Measurements from ENCODE around the gene EPB41L2. TPM values are rescaled to one million over a fixed set of nuclear protein-coding genes. Genes with fewer than 3 reads are reported as not detected.

The EPB41L2 gene
- total and polyA plus RNA-seq, 2 experiments from 2014 or later: 27.4 to 35.8 TPM

DNA sequence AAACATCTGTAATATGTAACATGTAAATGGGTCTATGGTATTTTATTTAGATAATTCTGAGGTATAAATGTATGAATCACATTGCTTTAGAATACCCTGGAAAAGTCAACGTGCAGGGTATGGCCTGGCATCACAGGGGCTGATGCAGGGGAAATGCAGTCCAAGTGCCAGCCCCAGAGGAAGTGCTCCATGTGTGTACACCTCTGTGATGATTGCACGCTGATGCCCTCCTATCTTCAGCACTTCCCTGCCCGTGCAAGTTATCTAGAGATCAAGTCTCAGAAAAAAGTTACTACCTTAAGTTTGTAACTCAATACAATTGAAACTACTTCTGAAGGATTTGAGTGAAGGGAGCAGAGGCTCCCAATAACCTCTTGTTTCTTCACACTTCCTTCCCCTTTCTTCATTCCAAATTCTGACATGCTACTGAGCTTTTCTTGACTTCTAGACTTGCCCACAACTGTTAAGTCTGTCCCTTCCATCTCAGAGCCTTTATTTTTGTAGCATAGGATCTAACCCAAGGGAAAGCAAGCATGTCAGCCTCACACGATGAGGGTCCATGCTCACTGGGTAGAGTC lies 233.6 kb downstream of the EPB41L2 start:
- no peak for DNase-seq (ENCODE audit: low spot score)
- peak overlapping the region; percentile 75 for H3K4me2 ChIP-seq
- H3K9me3 ChIP-seq (ENCODE audit: low read depth): no peaks in the 10 kb centered on the region
- H4K20me1 ChIP-seq (ENCODE audit: insufficient read depth, poor library complexity, severe bottlenecking): no peaks in the 10 kb centered on the region
- no peak for TF ChIP-seq EZH2phosphoT487 (IDR thresholded peaks at IDR 0.05; ENCODE audit: low read depth, severe bottlenecking, unreplicated experiment)
- H3K9me2 ChIP-seq (replicated peaks; ENCODE audit: insufficient read depth): no peaks in the 10 kb centered on the region
- H3K4me3 ChIP-seq: no peak overlapping the region
- H3K79me2 ChIP-seq: peaks cover 43% of the 10 kb centered on the region
- H3K36me3 ChIP-seq (replicated peaks; ENCODE audit: insufficient read depth, low read depth): no peaks in the 10 kb centered on the region
- H3K27ac ChIP-seq: no peak overlapping the region
- WGBS (ENCODE audit: low lambda C conversion rate, missing lambda C conversion rate): 76% methylated on average over 4 of the region's 4 CpGs
- H3K27me3 ChIP-seq: no peaks in the 10 kb centered on the region
- H3K4me1 ChIP-seq (ENCODE audit: insufficient read depth): peaks cover 3% of the 10 kb centered on the region
- no peak overlapping the region for H2AFZ ChIP-seq

- no peak within 1 kb of the TSS for H2AFZ ChIP-seq
- peak within 1 kb of the TSS; percentile 87 for H3K27ac ChIP-seq
- H3K4me2 ChIP-seq: peak within 1 kb of the TSS; percentile 75
- H3K36me3 ChIP-seq (replicated peaks; ENCODE audit: insufficient read depth, low read depth): no peaks in the 10 kb centered on the region
- no peaks in the 10 kb centered on the region for H4K20me1 ChIP-seq (ENCODE audit: insufficient read depth, poor library complexity, severe bottlenecking)
- peaks cover 41% of the 10 kb centered on the region for H3K79me2 ChIP-seq
- no peaks in the 10 kb centered on the region for H3K27me3 ChIP-seq
- peaks cover 3% of the 10 kb centered on the region for H3K4me1 ChIP-seq (ENCODE audit: insufficient read depth)
- no peak for TF ChIP-seq EZH2 (IDR thresholded peaks at IDR 0.05; ENCODE audit: borderline replicate concordance)
- TF ChIP-seq CTCF (IDR thresholded peaks at IDR 0.05; ENCODE audit: poor library complexity): no peak
- TF ChIP-seq EZH2phosphoT487 (IDR thresholded peaks at IDR 0.05; ENCODE audit: low read depth, severe bottlenecking, unreplicated experiment): no peak
- H3K4me3 ChIP-seq: peak within 1 kb of the TSS; percentile 19
- peak; percentile 63 for DNase-seq (ENCODE audit: low spot score)
- no peaks in the 10 kb centered on the region for H3K9me2 ChIP-seq (replicated peaks; ENCODE audit: insufficient read depth)
- WGBS (ENCODE audit: low lambda C conversion rate, missing lambda C conversion rate): 50% methylated on average over 11 of the region's 11 CpGs
- no peaks in the 10 kb centered on the region for H3K9me3 ChIP-seq (ENCODE audit: low read depth)
Observed at GRCh38 chr6:130827247-130828149, 235.5 kb downstream of the EPB41L2 start, which contains the start of gene SMLR1. SMLR1 (plus strand) TSS chr6:130827406; CDS start chr6:130827414, 8 bp downstream.

DNA sequence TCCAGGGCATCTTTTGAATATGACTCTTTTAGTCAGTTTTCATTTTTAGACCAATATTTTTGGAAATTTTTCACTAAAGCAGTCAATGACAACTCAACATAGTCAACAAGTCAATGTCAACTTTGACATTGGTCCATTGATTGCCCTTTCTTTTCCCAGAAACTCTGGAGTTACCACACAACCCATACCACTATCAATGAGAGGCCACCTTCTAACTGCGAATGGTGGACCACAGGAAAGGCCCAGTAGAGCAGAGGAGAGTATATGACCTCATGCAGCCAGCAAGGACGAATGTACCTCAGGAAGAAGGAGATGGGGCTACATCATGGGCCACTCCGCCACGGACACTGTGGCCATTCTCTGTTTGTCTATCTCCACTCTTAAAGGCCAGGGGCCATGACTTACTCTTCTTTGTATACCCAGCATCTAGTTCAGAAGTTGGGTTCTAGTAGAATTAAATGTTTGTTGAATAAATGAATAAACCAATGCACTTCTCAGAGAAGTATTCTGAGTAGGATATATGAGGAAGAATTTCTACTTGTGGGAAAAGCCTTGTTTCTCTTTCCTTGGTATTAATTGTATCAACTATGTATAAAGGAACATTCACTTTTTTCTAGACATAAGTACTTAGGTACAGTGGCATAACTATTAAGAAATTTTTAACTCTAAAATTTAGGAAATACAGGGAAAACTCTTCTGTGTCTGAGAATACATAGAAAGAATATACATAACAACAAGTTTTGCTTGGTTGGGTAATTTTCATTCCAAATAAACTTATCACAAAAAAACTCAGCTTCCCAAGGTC lies 236.4 kb downstream of the EPB41L2 start:
- peak overlapping the region; percentile 55 for H3K4me2 ChIP-seq
- 82% methylated on average over 4 of the region's 4 CpGs for WGBS (ENCODE audit: low lambda C conversion rate, missing lambda C conversion rate)
- H3K4me1 ChIP-seq (ENCODE audit: insufficient read depth): peaks cover 3% of the 10 kb centered on the region
- peaks cover 35% of the 10 kb centered on the region for H3K79me2 ChIP-seq
- no peaks in the 10 kb centered on the region for H3K9me3 ChIP-seq (ENCODE audit: low read depth)
- no peak overlapping the region for H2AFZ ChIP-seq
- no peaks in the 10 kb centered on the region for H3K36me3 ChIP-seq (replicated peaks; ENCODE audit: insufficient read depth, low read depth)
- no peaks in the 10 kb centered on the region for H3K9me2 ChIP-seq (replicated peaks; ENCODE audit: insufficient read depth)
- no peak overlapping the region for H3K4me3 ChIP-seq
- H3K27me3 ChIP-seq: no peaks in the 10 kb centered on the region
- no peak for DNase-seq (ENCODE audit: low spot score)
- H3K27ac ChIP-seq: peak overlapping the region; percentile 30
- H4K20me1 ChIP-seq (ENCODE audit: insufficient read depth, poor library complexity, severe bottlenecking): no peaks in the 10 kb centered on the region
- TF ChIP-seq EZH2 (IDR thresholded peaks at IDR 0.05; ENCODE audit: borderline replicate concordance) (no peak), CTCF (IDR thresholded peaks at IDR 0.05; ENCODE audit: poor library complexity) (no peak), EZH2phosphoT487 (IDR thresholded peaks at IDR 0.05; ENCODE audit: low read depth, severe bottlenecking, unreplicated experiment) (no peak)
